GM19324 (cell line): Measurements from ENCODE around the gene RORB.
"Not testable (repeated sequence)": the region's sequence is repeated elsewhere in the genome, so short reads cannot be mapped to it uniquely, and the experiment has no call there.

Source experiments
- ATAC-seq: cut with Tn5 transposase; IDR thresholded peaks from one replicate; pipeline ENCODE4 v1.9.1; 2021; ENCODE audit warnings: mild to moderate bottlenecking, moderate library complexity; ENCODE audit not compliant: unreplicated experiment, low FRiP score

Gene RORB

GRCh38 chr9:74512416-74512815 is 15.3 kb downstream of the RORB start:
- ATAC-seq, result no peak

- no peak for ATAC-seq
Measured at GRCh38 chr9:74513221-74513620, 16.1 kb downstream of the RORB start.

GRCh38 chr9:74517188-74517587 is 20.1 kb downstream of the RORB start:
- ATAC-seq, result no peak

- no peak for ATAC-seq
Measured at GRCh38 chr9:74519419-74519818, 22.3 kb downstream of the RORB start.

- no peak for ATAC-seq
Measured at GRCh38 chr9:74521009-74521408, 23.9 kb downstream of the RORB start.

GRCh38 chr9:74524289-74524688 is 27.2 kb downstream of the RORB start:
- no peak for ATAC-seq

GRCh38 chr9:74526215-74526614 is 29.1 kb downstream of the RORB start:
- no peak for ATAC-seq

- no peak for ATAC-seq
Measured at GRCh38 chr9:74527718-74528117, 30.6 kb downstream of the RORB start.

- ATAC-seq, result no peak
Measured at GRCh38 chr9:74528207-74528606, 31.1 kb downstream of the RORB start.

GRCh38 chr9:74530458-74530857 is 33.3 kb downstream of the RORB start:
- not testable (repeated sequence) for ATAC-seq

- no peak for ATAC-seq
Measured at GRCh38 chr9:74533253-74533652, 36.1 kb downstream of the RORB start.

- no peak for ATAC-seq
Measured at GRCh38 chr9:74534841-74535240, 37.7 kb downstream of the RORB start.

GRCh38 chr9:74543145-74543544 is 46.0 kb downstream of the RORB start:
- no peak for ATAC-seq

- ATAC-seq, result no peak
Measured at GRCh38 chr9:74551266-74551665, 54.1 kb downstream of the RORB start.

GRCh38 chr9:74554751-74555419 is 57.8 kb downstream of the RORB start:
- ATAC-seq, result no peak

GRCh38 chr9:74555565-74555964 is 58.4 kb downstream of the RORB start:
- ATAC-seq, result no peak

- no peak for ATAC-seq
Measured at GRCh38 chr9:74556685-74557084, 59.5 kb downstream of the RORB start.

- no peak for ATAC-seq
Measured at GRCh38 chr9:74557571-74557970, 60.4 kb downstream of the RORB start.

GRCh38 chr9:74562611-74563010 is 65.5 kb downstream of the RORB start:
- ATAC-seq, result no peak

GRCh38 chr9:74570879-74571512 is 73.9 kb downstream of the RORB start:
- no peak for ATAC-seq

- no peak for ATAC-seq
Measured at GRCh38 chr9:74573640-74574191, 76.6 kb downstream of the RORB start.

GRCh38 chr9:74576176-74576575 is 79.0 kb downstream of the RORB start:
- ATAC-seq, result no peak
